Naive thymus-derived CD8-positive, alpha-beta T cell (primary cell): ENCODE measurements around the gene UBXN10. TPM values are rescaled to one million over a fixed set of nuclear protein-coding genes. Genes with fewer than 3 reads are reported as not detected.
A peak's percentile ranks its signal among the peaks of the same experiment; 100 is the strongest.

ENCODE experiments used
- ATAC-seq, 2 donors: fragments of 150-1000 bp; cut with Tn5 transposase in 1 of 2; sonication (Bioruptor Pico), chemical (Tn5 transposase) in 1 of 2; 1 replicate in 1 of 2; 2 replicates in 1 of 2; pipeline ENCODE4 v1.10.0; 2021; ENCODE audit warnings: mild to moderate bottlenecking in 2 of 2, moderate library complexity in 2 of 2
- POLR2A ChIA-PET: fragments of 350-600 bp; sonication (Branson Sonifier 250); formaldehyde crosslinking; loops from one replicate; lab custom pipeline; 2021; ENCODE audit warnings: antibody characterized with exemption; lab: Charles Lee
- DNase-seq, 10 donors: peaks; one replicate each; pipeline versions ENCODE4 v3.0.0 to v3.0.0-alpha.2; 2020 to 2022
- H3K27ac Mint-ChIP-seq, 10 donors: one replicate each; pipeline ENCODE4 v1.8.0; 2020 to 2022; ENCODE audit warnings: mild to moderate bottlenecking in 10 of 10, mixed read lengths in 10 of 10, moderate library complexity in 4 of 10, inconsistent platforms in 1 of 10
- H3K27me3 Mint-ChIP-seq, 5 donors: one replicate each; pipeline ENCODE4 v1.8.0; 2021 to 2022; ENCODE audit warnings: mixed read lengths in 5 of 5
- H3K36me3 Mint-ChIP-seq, 3 donors: one replicate each; pipeline ENCODE4 v1.8.0; 2020 to 2022; ENCODE audit warnings: mixed read lengths in 3 of 3, mild to moderate bottlenecking in 2 of 3, inconsistent platforms in 1 of 3
- H3K4me1 Mint-ChIP-seq, 4 donors: one replicate each; pipeline ENCODE4 v1.8.0; 2021 to 2022; ENCODE audit warnings: mixed read lengths in 4 of 4
- H3K4me3 Mint-ChIP-seq, 10 donors: one replicate each; pipeline ENCODE4 v1.8.0; 2020 to 2022; ENCODE audit warnings: mild to moderate bottlenecking in 10 of 10, mixed read lengths in 10 of 10, moderate library complexity in 6 of 10, inconsistent platforms in 1 of 10
- H3K9me3 Mint-ChIP-seq, 9 donors: one replicate each; pipeline ENCODE4 v1.8.0; 2020 to 2022; ENCODE audit warnings: mixed read lengths in 9 of 9, mild to moderate bottlenecking in 3 of 9, inconsistent platforms in 1 of 9, moderate library complexity in 1 of 9
- polyA plus RNA-seq, 3 donors: library from polyadenylated mRNA; unstranded; fragments of 300-500 nt; fragmentation: Illumina TruSeq; gene quantifications; one replicate each; pipeline ENCODE4 v1.2.3, GENCODE V29; 2021
- total RNA-seq, 8 experiments: library from RNA in 2 of 8; stranded (reverse) in 2 of 8; gene quantifications; one replicate each; pipeline ENCODE4 v1.2.3 and lab custom pipeline; 2021 to 2026

Gene UBXN10
- total and polyA plus RNA-seq, 5 experiments from 2014 or later: 0.04 to 0.30 (median 0.07) TPM; not detected in 2

- no peak for DNase-seq
- Mint-ChIP-seq H3K27me3 (no peaks in the 10 kb centered on the region), H3K36me3 (peaks cover 0 to 26% (median 13%) of the 10 kb centered on the region in 3 donors), H3K27ac (peak overlapping the region in 1 of 10 donors; percentile 38), H3K9me3 (peaks cover 6 to 65% (median 22%) of the 10 kb centered on the region in 9 donors), H3K4me3 (no peak overlapping the region), H3K4me1 (peaks cover 2 to 9% (median 6%) of the 10 kb centered on the region in 4 donors)
- ATAC-seq: no peak
- POLR2A ChIA-PET: no interaction called here
Measured at GRCh38 chr1:20158358-20159070, 27.4 kb upstream of the UBXN10 start.

DNA sequence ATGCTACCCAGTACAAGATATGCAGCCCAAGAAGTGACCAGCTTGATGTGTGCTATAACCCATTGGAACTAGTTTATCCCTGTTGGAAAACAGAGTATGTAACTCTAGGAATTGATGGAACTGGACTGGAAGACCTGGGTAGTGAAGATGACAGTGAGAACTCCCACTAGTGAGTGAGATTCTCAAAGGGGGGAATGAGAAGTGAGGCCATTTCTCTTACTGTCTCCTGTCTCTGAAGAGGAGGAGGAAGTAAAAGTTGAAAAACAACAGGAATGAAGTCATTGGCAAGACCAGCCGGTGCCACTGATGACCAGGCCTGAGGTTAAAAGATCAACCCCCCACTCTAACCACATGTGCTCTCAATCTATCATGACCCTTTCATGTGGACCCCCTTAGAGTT is 25.9 kb upstream of the UBXN10 start:
- POLR2A ChIA-PET: no interaction called here
- no peak overlapping the region for H3K27ac Mint-ChIP-seq
- peaks cover 7 to 80% (median 38%) of the 10 kb centered on the region in 9 donors for H3K9me3 Mint-ChIP-seq

DNA sequence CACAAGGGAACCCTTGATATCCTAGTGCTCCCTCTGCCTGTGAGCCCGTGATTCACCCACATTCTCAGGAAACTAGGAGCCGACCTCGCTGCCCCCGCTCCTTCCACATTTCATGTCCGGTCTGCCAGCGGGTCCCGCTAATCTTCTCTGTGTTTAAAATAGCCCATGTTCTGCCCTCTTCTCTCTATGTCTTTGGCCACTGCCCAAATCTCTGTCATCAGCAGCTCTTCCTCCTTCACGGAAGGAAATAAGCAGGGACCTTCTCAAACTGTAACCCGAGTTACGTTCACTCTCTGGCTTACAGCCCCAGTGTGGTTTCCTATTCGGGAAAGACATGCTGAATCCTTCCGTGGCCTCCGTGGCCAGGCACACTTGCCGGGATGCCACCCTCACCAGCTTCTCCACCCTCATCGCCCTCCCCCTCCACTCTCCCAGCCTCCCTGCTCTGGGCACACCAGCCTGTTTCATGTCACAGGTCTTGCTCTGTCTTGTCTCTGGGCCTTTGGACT is 21.1 kb upstream of the UBXN10 start:
- H3K9me3 Mint-ChIP-seq: peaks cover 7 to 64% (median 44%) of the 10 kb centered on the region in 9 donors

More for the DNA sequence above, 25.9 kb upstream of the UBXN10 start:
- peaks cover 0 to 9% (median 3%) of the 10 kb centered on the region in 5 donors for H3K27me3 Mint-ChIP-seq
- ATAC-seq (no peak), DNase-seq (no peak)
- H3K4me3 Mint-ChIP-seq: no peak overlapping the region
- H3K4me1 Mint-ChIP-seq: peaks cover 0 to under 1% (median 0%) of the 10 kb centered on the region in 4 donors
- peaks cover 0 to 34% (median 14%) of the 10 kb centered on the region in 3 donors for H3K36me3 Mint-ChIP-seq

GRCh38 chr1:20165522-20165951 is 20.4 kb upstream of the UBXN10 start:
- POLR2A ChIA-PET: no interaction called here
- H3K27ac Mint-ChIP-seq: no peak overlapping the region

More for the DNA sequence above, 21.1 kb upstream of the UBXN10 start:
- H3K27me3 Mint-ChIP-seq: peaks cover 0 to 18% (median 6%) of the 10 kb centered on the region in 5 donors
- POLR2A ChIA-PET: no interaction called here
- no peak for ATAC-seq
- H3K36me3 Mint-ChIP-seq: peaks cover 2 to 32% (median 13%) of the 10 kb centered on the region in 3 donors
- H3K27ac Mint-ChIP-seq: peak overlapping the region in 1 of 10 donors; percentile 54
- no peak overlapping the region for H3K4me3 Mint-ChIP-seq
- peaks cover 0 to 2% (median 0%) of the 10 kb centered on the region in 4 donors for H3K4me1 Mint-ChIP-seq
- no peak for DNase-seq

DNA sequence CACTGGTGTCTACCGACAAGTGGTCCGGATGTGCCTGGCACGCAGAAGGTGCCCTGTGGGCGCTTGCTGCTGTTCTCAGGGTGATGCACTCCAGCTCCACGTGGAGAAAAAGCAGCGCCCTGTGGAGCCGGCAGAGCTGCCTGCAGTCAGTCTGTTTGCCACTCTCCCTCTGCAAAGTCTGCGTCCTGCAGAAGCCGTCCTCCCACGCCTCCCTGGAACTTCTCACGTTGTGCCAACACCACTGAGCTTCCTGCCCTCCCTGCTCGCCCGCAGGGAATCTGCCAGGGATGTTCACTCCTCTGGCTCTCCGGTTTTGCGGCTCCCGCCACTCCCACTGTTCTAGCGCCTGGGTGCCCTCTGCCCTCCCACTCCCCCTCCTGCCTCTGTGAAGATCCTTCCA is 19.8 kb upstream of the UBXN10 start:
- Mint-ChIP-seq H3K4me3 (peak overlapping the region in 1 of 10 donors; percentile 38), H3K27ac (no peak overlapping the region), H3K4me1 (peaks cover 0 to 2% (median 1%) of the 10 kb centered on the region in 4 donors), H3K36me3 (peaks cover 2 to 30% (median 10%) of the 10 kb centered on the region in 3 donors), H3K27me3 (peaks cover 0 to 18% (median 6%) of the 10 kb centered on the region in 5 donors), H3K9me3 (peaks cover 7 to 51% (median 44%) of the 10 kb centered on the region in 9 donors)
- POLR2A ChIA-PET: no interaction called here
- no peak for ATAC-seq
- no peak for DNase-seq

More at GRCh38 chr1:20165522-20165951, 20.4 kb upstream of the UBXN10 start:
- no peak for ATAC-seq
- Mint-ChIP-seq H3K36me3 (peaks cover 2 to 32% (median 11%) of the 10 kb centered on the region in 3 donors), H3K4me1 (peaks cover 0 to 2% (median under 1%) of the 10 kb centered on the region in 4 donors), H3K9me3 (peaks cover 7 to 56% (median 44%) of the 10 kb centered on the region in 9 donors), H3K4me3 (no peak overlapping the region), H3K27me3 (peaks cover 0 to 18% (median 6%) of the 10 kb centered on the region in 5 donors)
- DNase-seq: no peak

DNA sequence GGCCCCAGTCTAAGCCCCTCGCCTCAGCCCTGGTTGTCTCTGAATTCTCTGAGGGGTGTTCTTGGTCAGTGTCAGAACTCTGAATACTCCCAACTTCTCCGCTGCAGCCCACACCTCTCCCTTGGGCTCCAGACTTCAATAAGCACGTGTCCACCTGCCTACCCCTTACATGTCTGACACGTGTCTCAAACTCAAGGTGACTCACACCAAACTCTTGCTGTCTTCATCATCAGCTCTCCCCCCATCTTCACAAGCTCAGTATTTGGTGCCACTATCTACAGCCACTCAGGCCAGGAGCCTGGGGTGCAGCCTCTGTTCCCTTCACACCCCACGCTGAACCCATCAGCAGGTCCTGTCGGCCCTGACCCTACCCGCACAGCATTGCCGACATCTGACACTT is 18.8 kb upstream of the UBXN10 start:
- peaks cover 6 to 41% (median 34%) of the 10 kb centered on the region in 9 donors for H3K9me3 Mint-ChIP-seq
- no peak overlapping the region for H3K4me3 Mint-ChIP-seq
- POLR2A ChIA-PET: no interaction called here
- DNase-seq (no peak), ATAC-seq (no peak)
- H3K36me3 Mint-ChIP-seq: peaks cover 2 to 26% (median 7%) of the 10 kb centered on the region in 3 donors
- peaks cover 5 to 8% (median 5%) of the 10 kb centered on the region in 4 donors for H3K4me1 Mint-ChIP-seq
- peaks cover 0 to 18% (median 6%) of the 10 kb centered on the region in 5 donors for H3K27me3 Mint-ChIP-seq
- H3K27ac Mint-ChIP-seq: peak overlapping the region in 1 of 10 donors; percentile 73

DNA sequence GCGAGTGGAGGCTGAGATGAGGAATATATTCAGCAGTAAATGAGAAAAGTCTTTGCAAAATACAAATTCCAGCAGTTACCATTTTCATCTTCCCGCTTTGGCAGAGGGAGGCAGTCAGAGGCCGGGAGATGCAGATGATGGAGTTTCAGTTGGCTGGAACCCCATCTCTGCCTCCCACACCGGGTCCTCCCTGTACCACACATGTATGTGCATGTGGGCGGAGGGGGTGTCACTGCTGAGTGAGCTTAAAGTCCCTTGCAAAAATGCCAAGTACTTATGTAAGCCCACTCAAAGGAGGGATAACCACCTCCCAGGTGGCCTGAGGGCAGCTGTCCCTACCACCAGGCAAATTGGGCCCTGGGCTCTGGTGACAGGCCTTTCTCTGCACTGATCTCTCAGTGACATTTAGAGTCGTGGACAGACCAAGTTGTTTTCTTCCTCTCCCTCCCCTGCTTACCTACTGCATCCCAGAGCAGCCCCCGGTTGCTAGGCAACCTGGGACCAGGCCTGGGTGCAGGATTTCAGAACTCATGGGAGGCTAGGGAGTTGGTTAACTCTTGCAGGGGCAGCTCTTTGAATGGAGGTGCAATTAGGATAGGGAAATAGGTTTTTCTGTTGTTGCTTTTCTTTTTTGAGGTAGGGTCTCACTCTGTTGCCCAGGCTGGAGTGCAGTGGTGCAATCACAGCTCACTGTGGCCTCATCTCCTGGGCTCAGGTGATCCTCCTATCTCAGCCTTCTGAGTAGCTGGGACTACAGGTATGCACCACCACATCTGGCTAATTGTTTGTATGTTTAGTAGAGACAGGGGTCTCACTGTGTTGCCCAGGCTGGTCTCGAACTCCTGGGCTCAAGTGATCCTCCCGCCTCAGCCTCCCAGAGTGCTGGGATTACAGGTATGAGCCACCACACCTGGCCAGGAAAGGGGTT is 17.1 kb upstream of the UBXN10 start:
- POLR2A ChIA-PET: no interaction called here
- ATAC-seq (no peak), DNase-seq (no peak)
- Mint-ChIP-seq H3K4me3 (no peak overlapping the region), H3K9me3 (peaks cover 4 to 24% (median 18%) of the 10 kb centered on the region in 9 donors), H3K36me3 (peaks cover 2 to 10% (median 4%) of the 10 kb centered on the region in 3 donors), H3K4me1 (peaks cover 5 to 14% (median 6%) of the 10 kb centered on the region in 4 donors), H3K27me3 (peaks cover 0 to 18% (median 6%) of the 10 kb centered on the region in 5 donors), H3K27ac (peak overlapping the region in 1 of 10 donors; percentile 57)

GRCh38 chr1:20169932-20170331 is 16.0 kb upstream of the UBXN10 start:
- POLR2A ChIA-PET: no interaction called here
- Mint-ChIP-seq H3K27ac (no peak overlapping the region), H3K4me3 (no peak overlapping the region)

GRCh38 chr1:20172033-20172590 is 13.8 kb upstream of the UBXN10 start:
- peaks cover 0 to 8% (median 0%) of the 10 kb centered on the region in 5 donors for H3K27me3 Mint-ChIP-seq
- peaks cover 0 to 3% (median 0%) of the 10 kb centered on the region in 9 donors for H3K9me3 Mint-ChIP-seq
- ATAC-seq (no peak), DNase-seq (no peak)
- no peaks in the 10 kb centered on the region for H3K36me3 Mint-ChIP-seq
- H3K27ac Mint-ChIP-seq: peak overlapping the region in 1 of 10 donors; percentile 22
- POLR2A ChIA-PET: no interaction called here
- H3K4me3 Mint-ChIP-seq: no peak overlapping the region
- H3K4me1 Mint-ChIP-seq: peaks cover 5 to 18% (median 10%) of the 10 kb centered on the region in 4 donors

More at GRCh38 chr1:20169932-20170331, 16.0 kb upstream of the UBXN10 start:
- Mint-ChIP-seq H3K36me3 (peaks cover 2 to 5% (median 4%) of the 10 kb centered on the region in 3 donors), H3K9me3 (peaks cover 4 to 12% (median 7%) of the 10 kb centered on the region in 9 donors), H3K4me1 (peaks cover 5 to 17% (median 7%) of the 10 kb centered on the region in 4 donors), H3K27me3 (peaks cover 0 to 15% (median 4%) of the 10 kb centered on the region in 5 donors)
- ATAC-seq (no peak), DNase-seq (no peak)

DNA sequence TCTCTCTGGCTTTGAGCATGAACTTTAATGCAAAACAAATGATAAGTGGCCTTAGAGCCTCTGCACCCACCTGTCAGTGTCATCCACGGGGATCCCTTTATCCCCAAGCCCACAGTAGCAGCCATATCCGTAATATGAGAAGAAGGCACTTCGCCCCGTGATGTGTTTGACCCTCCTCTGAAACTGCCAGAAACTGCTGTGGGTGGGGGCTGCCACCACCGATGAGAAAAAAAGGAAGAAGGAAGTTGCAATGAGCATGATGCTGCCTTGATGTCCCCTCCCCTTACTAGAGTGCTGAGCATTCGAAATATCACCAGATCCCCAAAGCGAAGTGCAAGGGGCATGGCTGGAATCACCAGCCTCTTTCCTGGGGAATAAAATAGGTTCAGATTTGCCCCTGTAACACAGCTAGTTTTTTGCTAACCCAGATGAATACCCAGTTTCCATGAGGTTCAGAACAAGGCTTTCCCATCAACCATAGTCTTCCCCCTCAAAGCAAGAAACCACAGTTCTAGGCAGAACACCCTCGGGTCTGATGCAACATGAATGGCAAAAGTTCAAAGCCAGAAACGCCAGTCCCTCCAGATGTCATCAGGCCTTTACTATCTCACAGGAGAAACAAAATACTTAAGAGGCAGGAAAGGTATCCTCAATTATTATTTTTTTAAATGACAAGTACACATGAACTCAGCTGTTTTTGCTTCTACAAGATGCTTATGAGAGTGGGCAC is 10.8 kb upstream of the UBXN10 start:
- Mint-ChIP-seq H3K4me1 (peaks cover 5 to 18% (median 14%) of the 10 kb centered on the region in 4 donors), H3K27me3 (no peaks in the 10 kb centered on the region), H3K27ac (no peak overlapping the region), H3K4me3 (no peak overlapping the region), H3K36me3 (no peaks in the 10 kb centered on the region), H3K9me3 (peaks cover 0 to 10% (median 0%) of the 10 kb centered on the region in 9 donors)
- DNase-seq (peak in 1 of 10 donors; percentile 22), ATAC-seq (no peak)
- POLR2A ChIA-PET: interaction anchor here (0.5 kb wide), 1 partner anchor 459 kb away, joined by 3 read pairs; no protein-coding TSS in a partner anchor

- peaks cover 7 to 15% (median 8%) of the 10 kb centered on the region in 4 donors for H3K4me1 Mint-ChIP-seq
- H3K4me3 Mint-ChIP-seq: no peak overlapping the region
- peaks cover 0 to 14% (median 0%) of the 10 kb centered on the region in 9 donors for H3K9me3 Mint-ChIP-seq
- POLR2A ChIA-PET: no interaction called here
- peak overlapping the region in 4 of 10 donors; percentile 16 to 47 (median 24) for H3K27ac Mint-ChIP-seq
- no peaks in the 10 kb centered on the region for H3K36me3 Mint-ChIP-seq
- no peak for DNase-seq
- peaks cover 0 to 2% (median 0%) of the 10 kb centered on the region in 5 donors for H3K27me3 Mint-ChIP-seq
- ATAC-seq: no peak
Measured at GRCh38 chr1:20178634-20179370, 7.1 kb upstream of the UBXN10 start.
